ENCODE data around the gene LAIR1. TPM values are rescaled to one million over a fixed set of nuclear protein-coding genes. Genes with fewer than 3 reads are reported as not detected.

The LAIR1 gene
- total RNA-seq, 1 experiment from 2014 or later: not detected

GRCh38 chr19:54352041-54352440, 12.7 kb downstream of the LAIR1 start:
- intact Hi-C loops (cut with micrococcal nuclease): no loop called here
- BruUV-seq (replicated peaks): no TSS peak
- no peaks in the 10 kb centered on the region for H3K4me1 Mint-ChIP-seq (ENCODE audit: insufficient read depth, unreplicated experiment)
- H3K4me3 Mint-ChIP-seq (ENCODE audit: unreplicated experiment): no peak overlapping the region
- H3K27ac Mint-ChIP-seq (ENCODE audit: low read depth, unreplicated experiment): no peak overlapping the region
- H3K27me3 Mint-ChIP-seq (ENCODE audit: insufficient read depth, unreplicated experiment): peaks cover 63% of the 10 kb centered on the region
- POLR2A ChIA-PET: no interaction called here
- H3K9me3 Mint-ChIP-seq (ENCODE audit: unreplicated experiment): no peaks in the 10 kb centered on the region
- DNase-seq (ENCODE audit: unreplicated experiment): no peak
- TF ChIP-seq, protein P1, sequence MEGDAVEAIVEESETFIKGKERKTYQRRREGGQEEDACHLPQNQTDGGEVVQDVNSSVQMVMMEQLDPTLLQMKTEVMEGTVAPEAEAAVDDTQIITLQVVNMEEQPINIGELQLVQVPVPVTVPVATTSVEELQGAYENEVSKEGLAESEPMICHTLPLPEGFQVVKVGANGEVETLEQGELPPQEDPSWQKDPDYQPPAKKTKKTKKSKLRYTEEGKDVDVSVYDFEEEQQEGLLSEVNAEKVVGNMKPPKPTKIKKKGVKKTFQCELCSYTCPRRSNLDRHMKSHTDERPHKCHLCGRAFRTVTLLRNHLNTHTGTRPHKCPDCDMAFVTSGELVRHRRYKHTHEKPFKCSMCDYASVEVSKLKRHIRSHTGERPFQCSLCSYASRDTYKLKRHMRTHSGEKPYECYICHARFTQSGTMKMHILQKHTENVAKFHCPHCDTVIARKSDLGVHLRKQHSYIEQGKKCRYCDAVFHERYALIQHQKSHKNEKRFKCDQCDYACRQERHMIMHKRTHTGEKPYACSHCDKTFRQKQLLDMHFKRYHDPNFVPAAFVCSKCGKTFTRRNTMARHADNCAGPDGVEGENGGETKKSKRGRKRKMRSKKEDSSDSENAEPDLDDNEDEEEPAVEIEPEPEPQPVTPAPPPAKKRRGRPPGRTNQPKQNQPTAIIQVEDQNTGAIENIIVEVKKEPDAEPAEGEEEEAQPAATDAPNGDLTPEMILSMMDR (IDR thresholded peaks at IDR 0.05; ENCODE audit: unreplicated experiment): no peak
- H3K36me3 Mint-ChIP-seq (ENCODE audit: insufficient read depth, unreplicated experiment): no peaks in the 10 kb centered on the region
- CTCF ChIA-PET: interaction anchor here (1.2 kb wide), 1 partner anchor 10 kb away, joined by 3 read pairs; no protein-coding TSS in a partner anchor

DNA sequence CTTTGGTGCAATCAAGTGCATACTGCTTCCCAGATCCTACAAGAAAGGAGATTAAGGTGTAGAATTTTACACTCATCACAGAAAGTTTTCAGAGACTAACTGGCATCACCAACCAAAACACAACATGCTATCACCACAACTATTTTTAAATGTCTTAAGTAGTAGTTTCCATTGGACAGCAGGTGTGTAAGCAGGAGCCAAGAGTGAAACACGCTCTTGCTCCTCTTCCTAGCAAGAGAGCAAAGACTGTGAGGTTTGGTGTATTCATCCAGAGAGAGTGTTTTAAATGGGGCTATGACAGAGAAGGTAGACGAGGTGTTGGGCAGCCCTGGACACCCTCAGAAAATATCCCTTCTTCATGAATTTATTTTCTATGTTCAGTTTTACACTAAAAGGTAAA, 13.3 kb downstream of the LAIR1 start:
- POLR2A ChIA-PET: no interaction called here
- Mint-ChIP-seq H3K27me3 (ENCODE audit: insufficient read depth, unreplicated experiment) (peaks cover 63% of the 10 kb centered on the region), H3K4me1 (ENCODE audit: insufficient read depth, unreplicated experiment) (no peaks in the 10 kb centered on the region), H3K9me3 (ENCODE audit: unreplicated experiment) (no peaks in the 10 kb centered on the region), H3K36me3 (ENCODE audit: insufficient read depth, unreplicated experiment) (no peaks in the 10 kb centered on the region), H3K27ac (ENCODE audit: low read depth, unreplicated experiment) (no peak overlapping the region), H3K4me3 (ENCODE audit: unreplicated experiment) (no peak overlapping the region)
- CTCF ChIA-PET: no interaction called here
- BruUV-seq (replicated peaks): no TSS peak
- no peak for DNase-seq (ENCODE audit: unreplicated experiment)
- TF ChIP-seq, protein P1 (IDR thresholded peaks at IDR 0.05; ENCODE audit: unreplicated experiment): no peak
- intact Hi-C loops (cut with micrococcal nuclease): no loop called here

DNA sequence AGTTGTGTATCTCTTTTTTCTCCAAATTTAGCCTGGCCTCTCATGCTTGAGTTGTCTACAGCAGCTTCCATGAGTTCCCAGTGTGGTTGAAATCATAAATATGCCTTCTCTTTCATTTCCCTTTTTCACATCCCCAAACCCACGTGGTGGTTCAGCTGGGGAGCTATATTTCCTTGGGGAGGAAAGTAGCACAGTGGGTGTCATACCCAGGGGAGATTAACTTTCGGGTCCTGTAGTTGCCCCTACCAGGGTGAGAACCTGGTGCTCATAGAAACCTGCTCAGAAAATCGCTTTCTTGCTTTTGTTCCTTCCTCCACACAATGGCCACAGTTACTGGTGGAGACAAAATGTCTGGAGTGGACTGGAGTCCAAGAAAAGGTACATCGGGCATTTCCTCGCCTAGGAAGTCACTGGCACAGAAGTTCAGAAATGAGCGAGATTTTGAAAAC, 18.8 kb downstream of the LAIR1 start:
- intact Hi-C loops (cut with micrococcal nuclease): no loop called here
- Mint-ChIP-seq H3K4me3 (ENCODE audit: unreplicated experiment) (no peak overlapping the region), H3K36me3 (ENCODE audit: insufficient read depth, unreplicated experiment) (no peaks in the 10 kb centered on the region), H3K27ac (ENCODE audit: low read depth, unreplicated experiment) (no peak overlapping the region), H3K9me3 (ENCODE audit: unreplicated experiment) (no peaks in the 10 kb centered on the region), H3K27me3 (ENCODE audit: insufficient read depth, unreplicated experiment) (peaks cover 60% of the 10 kb centered on the region), H3K4me1 (ENCODE audit: insufficient read depth, unreplicated experiment) (no peaks in the 10 kb centered on the region)
- ChIA-PET POLR2A (no interaction called here), CTCF (interaction anchor here (0.9 kb wide), 1 partner anchor 18 kb away, joined by 3 read pairs; no protein-coding TSS in a partner anchor)
- no peak for DNase-seq (ENCODE audit: unreplicated experiment)
- no TSS peak for BruUV-seq (replicated peaks)
- TF ChIP-seq, protein P1 (IDR thresholded peaks at IDR 0.05; ENCODE audit: unreplicated experiment): no peak

- H3K4me3 Mint-ChIP-seq (ENCODE audit: unreplicated experiment): no peak overlapping the region
- BruUV-seq (replicated peaks): no TSS peak
- no peak overlapping the region for H3K27ac Mint-ChIP-seq (ENCODE audit: low read depth, unreplicated experiment)
These were observed 20.9 kb downstream of the LAIR1 start for GRCh38 chr19:54343868-54344267.

More at GRCh38 chr19:54343868-54344267, 20.9 kb downstream of the LAIR1 start:
- Mint-ChIP-seq H3K4me1 (ENCODE audit: insufficient read depth, unreplicated experiment) (no peaks in the 10 kb centered on the region), H3K27me3 (ENCODE audit: insufficient read depth, unreplicated experiment) (peaks cover 51% of the 10 kb centered on the region), H3K9me3 (ENCODE audit: unreplicated experiment) (no peaks in the 10 kb centered on the region), H3K36me3 (ENCODE audit: insufficient read depth, unreplicated experiment) (no peaks in the 10 kb centered on the region)
- ChIA-PET CTCF (interaction anchor here (0.6 to 1.1 kb wide), 2 partner anchors 49 to 314 kb away, joined by 3 to 4 read pairs; no protein-coding TSS in a partner anchor), POLR2A (no interaction called here)
- TF ChIP-seq, protein P1 (IDR thresholded peaks at IDR 0.05; ENCODE audit: unreplicated experiment): no peak
- no peak for DNase-seq (ENCODE audit: unreplicated experiment)
- intact Hi-C loops (cut with micrococcal nuclease): no loop called here
